Left lung (tissue), 10 donors: ENCODE measurements around the gene RTP3. TPM values are rescaled to one million over a fixed set of nuclear protein-coding genes. Genes with fewer than 3 reads are reported as not detected.
"Not testable (repeated sequence)": the region's sequence is repeated elsewhere in the genome, so short reads cannot be mapped to it uniquely, and the experiment has no call there.

Experiments used
- ATAC-seq: fragments of 200-7000 bp; cut with Tn5 transposase; one replicate; pipeline ENCODE4 v1.9.1; 2020; ENCODE audit warnings: moderate library complexity
- DNase-seq, 4 donors: peaks; one replicate each; pipeline ENCODE4 v3.0.0-alpha.2; 2013 to 2020
- H3K27ac ChIP-seq, 2 donors: fragments of 200-600 bp; sonication (generic) in 1 of 2; one replicate each; pipeline versions ENCODE4 v1.5.0 to v1.8.0; 2020 to 2021
- H3K27me3 ChIP-seq, 2 donors: fragments of 200-600 bp; sonication (generic) in 1 of 2; one replicate each; pipeline versions ENCODE4 v1.5.0 to v1.8.0; 2020 to 2021
- H3K36me3 ChIP-seq, 2 donors: fragments of 200-600 bp; sonication (generic) in 1 of 2; one replicate each; pipeline versions ENCODE4 v1.5.0 to v1.8.0; 2020 to 2021
- H3K4me1 ChIP-seq, 2 donors: fragments of 200-600 bp; one replicate each; pipeline ENCODE4 v1.8.0; 2021
- H3K4me3 ChIP-seq, 2 donors: fragments of 200-600 bp; sonication (generic) in 1 of 2; one replicate each; pipeline versions ENCODE4 v1.5.0 to v1.8.0; 2020 to 2021; ENCODE audit warnings: mild to moderate bottlenecking in 1 of 2
- H3K9me3 ChIP-seq, 2 donors: fragments of 200-600 bp; sonication (generic) in 1 of 2; one replicate each; pipeline versions ENCODE4 v1.5.0 to v1.8.0; 2020 to 2021
- intact Hi-C, 2 donors: fragments of 100-400 bp; cut with DNase I; formaldehyde crosslinking; loops; one replicate each; pipeline versions ENCODE4 v1.11.2 to v1.14.2; 2022
- polyA plus RNA-seq, 6 donors: library from polyadenylated mRNA; unstranded; fragments of 120-200 nt; gene quantifications; one replicate each; pipeline ENCODE4 v1.2.1, GENCODE V29; 2013; ENCODE audit not compliant: insufficient read length in 6 of 6
- total RNA-seq, 2 donors: library from RNA; stranded (reverse); fragmentation: NEBNext Ultra II Directional; extraction: Animal tissue kit (Norgen Biotek cat#: 25700); gene quantifications; one replicate each; pipeline ENCODE4 v1.2.1, GENCODE V29; 2021
- TF ChIP-seq, protein P1 (sequence below), 2 donors: fragments of 200-600 bp; sonication (generic) in 1 of 2; IDR thresholded peaks; one replicate each; pipeline versions ENCODE4 v1.5.0 to v1.8.0; 2021; ENCODE audit warnings: antibody characterized with exemption in 2 of 2
- donor health status: DM: no; HTN: yes; CAD: no.
- donor health status: DM: no; HTN: no; CAD: no.

The RTP3 gene
- total and polyA plus RNA-seq, 8 donors: 0.13 TPM; not detected in 7

DNA sequence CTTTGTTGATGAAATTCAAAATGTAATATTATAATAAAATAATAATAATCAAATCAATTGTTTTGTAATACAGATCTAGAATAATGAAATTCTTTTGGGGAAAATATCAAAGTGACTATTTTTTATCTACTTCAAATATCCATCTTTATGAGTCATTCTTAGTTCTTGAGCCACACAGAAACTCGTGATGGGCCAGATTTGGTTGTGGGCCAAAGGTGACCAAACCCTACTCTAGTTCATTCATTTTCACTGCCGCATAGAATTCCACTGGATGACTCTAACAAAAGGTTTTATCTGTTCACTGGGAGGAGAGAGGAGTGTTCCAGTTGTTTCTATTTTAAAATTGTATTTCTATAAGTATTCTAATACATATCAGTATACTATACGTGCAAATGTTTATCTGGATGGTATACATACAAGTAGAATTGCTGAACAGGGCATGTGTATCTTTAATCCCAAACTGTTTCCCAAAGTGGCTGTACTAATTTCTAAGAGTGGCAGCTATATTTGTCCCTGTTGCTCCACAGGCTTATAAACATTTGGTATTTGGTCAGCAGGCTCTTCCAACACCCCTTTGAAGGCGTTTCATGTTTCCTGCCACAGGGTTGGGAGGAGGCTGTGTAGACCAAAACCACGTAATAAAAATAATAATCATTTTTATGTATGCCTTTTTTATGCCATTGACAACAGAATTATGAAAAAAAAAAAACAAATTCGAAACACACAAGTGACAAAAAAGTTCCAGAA, 7.3 kb upstream of the RTP3 start:
- Histone ChIP-seq H3K27me3 (no peaks in the 10 kb centered on the region), H3K36me3 (no peaks in the 10 kb centered on the region), H3K9me3 (no peaks in the 10 kb centered on the region), H3K27ac (no peak overlapping the region), H3K4me3 (no peak overlapping the region), H3K4me1 (peaks cover 5 to 14% of the 10 kb centered on the region in 2 donors)
- ATAC-seq (no peak), DNase-seq (no peak)
- TF ChIP-seq, protein P1, sequence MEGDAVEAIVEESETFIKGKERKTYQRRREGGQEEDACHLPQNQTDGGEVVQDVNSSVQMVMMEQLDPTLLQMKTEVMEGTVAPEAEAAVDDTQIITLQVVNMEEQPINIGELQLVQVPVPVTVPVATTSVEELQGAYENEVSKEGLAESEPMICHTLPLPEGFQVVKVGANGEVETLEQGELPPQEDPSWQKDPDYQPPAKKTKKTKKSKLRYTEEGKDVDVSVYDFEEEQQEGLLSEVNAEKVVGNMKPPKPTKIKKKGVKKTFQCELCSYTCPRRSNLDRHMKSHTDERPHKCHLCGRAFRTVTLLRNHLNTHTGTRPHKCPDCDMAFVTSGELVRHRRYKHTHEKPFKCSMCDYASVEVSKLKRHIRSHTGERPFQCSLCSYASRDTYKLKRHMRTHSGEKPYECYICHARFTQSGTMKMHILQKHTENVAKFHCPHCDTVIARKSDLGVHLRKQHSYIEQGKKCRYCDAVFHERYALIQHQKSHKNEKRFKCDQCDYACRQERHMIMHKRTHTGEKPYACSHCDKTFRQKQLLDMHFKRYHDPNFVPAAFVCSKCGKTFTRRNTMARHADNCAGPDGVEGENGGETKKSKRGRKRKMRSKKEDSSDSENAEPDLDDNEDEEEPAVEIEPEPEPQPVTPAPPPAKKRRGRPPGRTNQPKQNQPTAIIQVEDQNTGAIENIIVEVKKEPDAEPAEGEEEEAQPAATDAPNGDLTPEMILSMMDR (IDR thresholded peaks at IDR 0.05): no peak
- intact Hi-C loops: no loop called here

- Histone ChIP-seq H3K9me3 (no peaks in the 10 kb centered on the region), H3K27ac (no peak overlapping the region), H3K36me3 (no peaks in the 10 kb centered on the region), H3K27me3 (no peaks in the 10 kb centered on the region), H3K4me3 (no peak overlapping the region), H3K4me1 (peaks cover 5 to 13% of the 10 kb centered on the region in 2 donors)
- intact Hi-C loops: no loop called here
- ATAC-seq: no peak
- no peak for DNase-seq
- TF ChIP-seq, protein P1 (IDR thresholded peaks at IDR 0.05): no peak
Measured at GRCh38 chr3:46491089-46492070, 6.4 kb upstream of the RTP3 start.

- H3K4me3 ChIP-seq: no peak overlapping the region
- ATAC-seq (no peak), DNase-seq (no peak)
- H3K4me1 ChIP-seq: peaks cover 5 to 12% of the 10 kb centered on the region in 2 donors
- no peaks in the 10 kb centered on the region for H3K9me3 ChIP-seq
- no peaks in the 10 kb centered on the region for H3K36me3 ChIP-seq
- TF ChIP-seq, protein P1 (IDR thresholded peaks at IDR 0.05): no peak
- H3K27me3 ChIP-seq: no peaks in the 10 kb centered on the region
- no peak overlapping the region for H3K27ac ChIP-seq
- intact Hi-C loops: no loop called here
Measured at GRCh38 chr3:46492890-46493547, 4.8 kb upstream of the RTP3 start.

- H3K4me3 ChIP-seq, H3K27me3 ChIP-seq, DNase-seq, H3K9me3 ChIP-seq, intact Hi-C loops, H3K4me1 ChIP-seq, H3K36me3 ChIP-seq, H3K27ac ChIP-seq, ATAC-seq: not testable (repeated sequence)
Measured at GRCh38 chr3:46494491-46494890, 3.3 kb upstream of the RTP3 start.

DNA sequence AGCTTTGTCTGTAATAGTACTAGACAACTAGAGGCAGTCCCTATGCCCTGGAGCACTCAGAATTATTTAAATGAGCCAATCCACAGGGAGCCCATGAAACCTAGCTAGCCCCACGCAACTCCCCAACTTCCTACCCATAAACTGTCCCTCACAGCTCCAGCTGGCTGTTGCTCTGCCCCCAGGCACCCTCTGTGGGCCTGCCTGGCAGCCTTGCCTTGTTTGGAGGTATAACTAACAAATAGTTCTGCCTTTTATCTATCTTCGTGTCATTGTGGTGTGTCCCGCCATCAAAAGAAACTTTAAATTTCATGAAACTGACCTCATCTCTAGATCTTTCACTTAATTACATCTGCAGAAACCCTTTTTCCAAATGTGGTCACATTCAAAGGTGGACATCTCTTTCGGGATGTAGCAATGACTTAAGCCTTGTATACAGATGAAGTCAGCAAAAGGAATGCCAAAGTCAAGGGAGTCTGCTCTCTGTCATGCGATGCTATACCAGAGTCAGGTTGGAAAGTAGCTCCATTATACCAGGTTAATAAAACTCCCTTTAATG, 1.8 kb upstream of the RTP3 start:
- ATAC-seq (no peak), DNase-seq (no peak)
- no peak overlapping the region for H3K4me3 ChIP-seq
- H3K36me3 ChIP-seq: no peaks in the 10 kb centered on the region
- H3K27me3 ChIP-seq: no peaks in the 10 kb centered on the region
- no peaks in the 10 kb centered on the region for H3K9me3 ChIP-seq
- H3K27ac ChIP-seq: no peak overlapping the region
- H3K4me1 ChIP-seq: no peaks in the 10 kb centered on the region
- intact Hi-C loops: no loop called here
- TF ChIP-seq, protein P1 (IDR thresholded peaks at IDR 0.05): no peak
